AG04450 (cell line): ENCODE measurements around the gene PAXX. TPM values are rescaled to one million over a fixed set of nuclear protein-coding genes. Genes with fewer than 3 reads are reported as not detected.

ENCODE experiments used
- CTCF ChIA-PET: fragments of 300-600, 350-600 bp; formaldehyde crosslinking; extraction: SDS; loops from one replicate; lab custom pipeline; 2022; ENCODE audit warnings: antibody characterized with exemption, inconsistent platforms; lab: Charles Lee
- POLR2A ChIA-PET: fragments of 350-600 bp; formaldehyde crosslinking; extraction: SDS; loops from one replicate; lab custom pipeline; 2021; ENCODE audit warnings: antibody characterized with exemption, inconsistent platforms; lab: Yijun Ruan, JAX
- DNase-seq: peaks from one replicate; pipeline ENCODE4 v3.0.0-alpha.2; 2011; ENCODE audit warnings: low read depth, low spot score
- H3K27ac ChIP-seq: one replicate; pipeline ENCODE4 v1.5.1; 2012; ENCODE audit warnings: low read depth, low read length, control low read depth
- H3K27me3 ChIP-seq: one replicate; pipeline ENCODE4 v1.6.0; 2012; ENCODE audit warnings: low read length; ENCODE audit not compliant: control insufficient read depth, insufficient read depth
- H3K4me3 ChIP-seq: 2 replicates; pipeline ENCODE4 v1.5.1; 2011; ENCODE audit warnings: mild to moderate bottlenecking, low read depth, low read length, control low read depth
- H3K9me3 ChIP-seq: 2 replicates; pipeline ENCODE4 v1.5.1; 2012; ENCODE audit warnings: low read length; ENCODE audit not compliant: control insufficient read depth, insufficient read depth
- CTCF ChIP-seq: IDR thresholded peaks from 2 replicates; pipeline ENCODE4 v1.5.1; 2011; ENCODE audit warnings: low read depth, low read length, control low read depth, inconsistent platforms
- polyA plus RNA-seq: library from polyadenylated mRNA; depleted of rRNA; stranded (reverse); fragments of >200 nt; gene quantifications from 2 replicates; pipeline ENCODE4 v1.2.3, GENCODE V29; 2011; rRNA removed

Gene PAXX
- polyA plus RNA-seq, 1 experiment = 6.0 TPM

GRCh38 chr9:137041124-137041523 lies 48.9 kb downstream of the PAXX start:
- no peaks in the 10 kb centered on the region; the same call in 1 of the 2 replicates for H3K9me3 ChIP-seq
- H3K27me3 ChIP-seq = no peaks in the 10 kb centered on the region
- no peak overlapping the region for H3K4me3 ChIP-seq
- POLR2A ChIA-PET = no interaction called here
- CTCF ChIA-PET = no interaction called here
- DNase-seq = no peak
- TF ChIP-seq CTCF = no peak
- H3K27ac ChIP-seq = no peak overlapping the region

- H3K9me3 ChIP-seq = no peaks in the 10 kb centered on the region; the same call in 1 of the 2 replicates
- no peak overlapping the region for H3K4me3 ChIP-seq
- peaks cover 7% of the 10 kb centered on the region for H3K27me3 ChIP-seq
- no peak for TF ChIP-seq CTCF
- ChIA-PET POLR2A (interaction anchor here (0.6 kb wide), 1 partner anchor 134 kb away, joined by 3 read pairs; no protein-coding TSS in a partner anchor), CTCF (interaction anchor here (1.9 to 2.3 kb wide), 2 partner anchors 8 to 13 kb away, joined by 9 to 13 read pairs; no protein-coding TSS in a partner anchor)
- no peak for DNase-seq
- H3K27ac ChIP-seq = no peak overlapping the region
These were observed 50.8 kb downstream of the PAXX start for GRCh38 chr9:137042751-137043727.

Other genes with a start within 250 kb of the PAXX start
- not detected in 2 replicates for gene LCN10, start 249.5 kb upstream of the PAXX start, polyA plus RNA-seq
- gene LCN6, start 243.9 kb upstream of the PAXX start, polyA plus RNA-seq = not detected in 2 replicates
- gene LCN8, start 234.2 kb upstream of the PAXX start, polyA plus RNA-seq = not detected in 2 replicates
- not detected in 2 replicates for gene LCN15, start 227.9 kb upstream of the PAXX start, polyA plus RNA-seq
- 34.9 and 44.3 TPM in 2 replicates for gene TMEM141, start 201.1 kb upstream of the PAXX start, polyA plus RNA-seq
- gene CCDC183, start 196.1 kb upstream of the PAXX start, polyA plus RNA-seq = 0.05 and 0.21 TPM in 2 replicates
- gene RABL6, start 184.5 kb upstream of the PAXX start, polyA plus RNA-seq = 35.4 and 41.1 TPM in 2 replicates
- 0.26 and 0.42 TPM in 2 replicates for gene AJM1, start 149.9 kb upstream of the PAXX start, polyA plus RNA-seq
- gene PHPT1, start 143.0 kb upstream of the PAXX start, polyA plus RNA-seq = 91.6 and 116 TPM in 2 replicates
- 0.63 and 0.86 TPM in 2 replicates for gene MAMDC4, start 140.1 kb upstream of the PAXX start, polyA plus RNA-seq
- 445 and 453 TPM in 2 replicates for gene EDF1, start 126.1 kb upstream of the PAXX start, polyA plus RNA-seq
- gene TRAF2, start 105.9 kb upstream of the PAXX start, polyA plus RNA-seq = 6.1 and 6.9 TPM in 2 replicates
- gene FBXW5, start 47.7 kb upstream of the PAXX start, polyA plus RNA-seq = 31.2 and 46.4 TPM in 2 replicates
- gene C8G, start 47.2 kb upstream of the PAXX start, polyA plus RNA-seq = 0.41 TPM in 1 of 2 replicates, not detected in the other
- not detected in 2 replicates for gene LCN12, start 40.1 kb upstream of the PAXX start, polyA plus RNA-seq
- 7.8 and 9.6 TPM in 2 replicates for gene PTGDS, start 14.9 kb upstream of the PAXX start, polyA plus RNA-seq
- 1.5 TPM in 2 replicates for gene LCNL1, start 9.4 kb upstream of the PAXX start, polyA plus RNA-seq
- gene CLIC3, start 4.1 kb downstream of the PAXX start, polyA plus RNA-seq = 0.42 and 0.63 TPM in 2 replicates
- gene ABCA2, start 35.8 kb downstream of the PAXX start, polyA plus RNA-seq = 4.7 and 8.8 TPM in 2 replicates
- not detected in 2 replicates for gene FUT7, start 39.7 kb downstream of the PAXX start, polyA plus RNA-seq
- 8.9 and 16.5 TPM in 2 replicates for gene NPDC1, start 53.8 kb downstream of the PAXX start, polyA plus RNA-seq
- gene ENTPD2, start 61.6 kb downstream of the PAXX start, polyA plus RNA-seq = not detected in 2 replicates
- gene SAPCD2, start 78.1 kb downstream of the PAXX start, polyA plus RNA-seq = 1.5 and 1.8 TPM in 2 replicates
- gene UAP1L1, start 85.1 kb downstream of the PAXX start, polyA plus RNA-seq = 5.1 and 6.3 TPM in 2 replicates
- gene MAN1B1, start 94.6 kb downstream of the PAXX start, polyA plus RNA-seq = 40.8 and 50.2 TPM in 2 replicates
- gene DPP7, start 122.3 kb downstream of the PAXX start, polyA plus RNA-seq = 30.6 and 52.6 TPM in 2 replicates
- gene GRIN1, start 146.7 kb downstream of the PAXX start, polyA plus RNA-seq = 0.04 TPM in 1 of 2 replicates, not detected in the other
- gene LRRC26, start 177.6 kb downstream of the PAXX start, polyA plus RNA-seq = not detected in 2 replicates
- not detected in 2 replicates for gene TMEM210, start 179.6 kb downstream of the PAXX start, polyA plus RNA-seq
- gene ANAPC2, start 196.1 kb downstream of the PAXX start, polyA plus RNA-seq = 12.1 and 14.6 TPM in 2 replicates
- gene SSNA1, start 196.3 kb downstream of the PAXX start, polyA plus RNA-seq = 35.0 and 46.9 TPM in 2 replicates
- 2.8 and 3.8 TPM in 2 replicates for gene TPRN, start 208.3 kb downstream of the PAXX start, polyA plus RNA-seq
- 44.2 and 50.2 TPM in 2 replicates for gene TMEM203, start 213.2 kb downstream of the PAXX start, polyA plus RNA-seq
- gene NDOR1, start 213.3 kb downstream of the PAXX start, polyA plus RNA-seq = 2.8 and 3.8 TPM in 2 replicates
- 0.17 and 0.45 TPM in 2 replicates for gene RNF208, start 229.8 kb downstream of the PAXX start, polyA plus RNA-seq
- 0.27 and 0.56 TPM in 2 replicates for gene CYSRT1, start 232.8 kb downstream of the PAXX start, polyA plus RNA-seq
- not detected in 2 replicates for gene RNF224, start 235.1 kb downstream of the PAXX start, polyA plus RNA-seq
- not detected in 2 replicates for gene SLC34A3, start 238.5 kb downstream of the PAXX start, polyA plus RNA-seq
- 223 and 262 TPM in 2 replicates for gene TUBB4B, start 248.9 kb downstream of the PAXX start, polyA plus RNA-seq